Stimulated activated CD8-positive, alpha-beta memory T cell treated with anti-CD3 and anti-CD28 coated beads, Interleukin-4, amount 100 ng/mL, for 4 hours (primary cell): Measurements from ENCODE around the gene C6orf132.
"Not testable (repeated sequence)": the region's sequence is repeated elsewhere in the genome, so short reads cannot be mapped to it uniquely, and the experiment has no call there.

Experiments
- DNase-seq, 2 donors: peaks; one replicate each; pipeline ENCODE4 v3.0.0-alpha.2; 2020; ENCODE audit warnings: low read depth in 2 of 2, low spot score in 1 of 2

C6orf132 gene

GRCh38 chr6:42159431-42160024 lies 17.1 kb upstream of the C6orf132 start:
- DNase-seq = no peak

GRCh38 chr6:42158631-42159030 lies 16.2 kb upstream of the C6orf132 start:
- no peak for DNase-seq

GRCh38 chr6:42158011-42158410 lies 15.6 kb upstream of the C6orf132 start:
- DNase-seq = no peak

- no peak for DNase-seq
Measured at GRCh38 chr6:42156638-42157037, 14.2 kb upstream of the C6orf132 start.

GRCh38 chr6:42155293-42155692 lies 12.9 kb upstream of the C6orf132 start:
- no peak for DNase-seq

GRCh38 chr6:42154461-42155209 lies 12.2 kb upstream of the C6orf132 start:
- DNase-seq = no peak

- DNase-seq = no peak
Measured at GRCh38 chr6:42153921-42154320, 11.5 kb upstream of the C6orf132 start.

GRCh38 chr6:42152528-42153213 lies 10.3 kb upstream of the C6orf132 start:
- not testable (repeated sequence) for DNase-seq

- DNase-seq = no peak
Measured at GRCh38 chr6:42152024-42152423, 9.6 kb upstream of the C6orf132 start.

- no peak for DNase-seq
Measured at GRCh38 chr6:42150254-42150653, 7.8 kb upstream of the C6orf132 start.

GRCh38 chr6:42148058-42148457 lies 5.6 kb upstream of the C6orf132 start:
- no peak for DNase-seq

- no peak for DNase-seq
Measured at GRCh38 chr6:42147138-42147562, 4.7 kb upstream of the C6orf132 start.

- DNase-seq = no peak
Measured at GRCh38 chr6:42141603-42142117, 760 bp downstream of the C6orf132 start.

GRCh38 chr6:42140756-42141602 lies 1.4 kb downstream of the C6orf132 start:
- DNase-seq = no peak

- no peak for DNase-seq
Measured at GRCh38 chr6:42140032-42140431, 2.4 kb downstream of the C6orf132 start.

- no peak for DNase-seq
Measured at GRCh38 chr6:42138630-42139619, 3.5 kb downstream of the C6orf132 start.

- DNase-seq = no peak
Measured at GRCh38 chr6:42138190-42138589, 4.2 kb downstream of the C6orf132 start.

GRCh38 chr6:42137194-42137753 lies 5.1 kb downstream of the C6orf132 start:
- no peak for DNase-seq

- peak; percentile 4 for DNase-seq
Measured at GRCh38 chr6:42136508-42137193, 5.8 kb downstream of the C6orf132 start.
